ENCODE results near the gene FCER1G. TPM values are rescaled to one million over a fixed set of nuclear protein-coding genes. Genes with fewer than 3 reads are reported as not detected.

Gene FCER1G
- total and polyA plus RNA-seq, 9 of the 15 experiments (the other 6 are each of a cell fraction or from before 2014, with no cell fraction given) = 0.15 to 0.69 (median 0.31) TPM; not detected in 2

DNA sequence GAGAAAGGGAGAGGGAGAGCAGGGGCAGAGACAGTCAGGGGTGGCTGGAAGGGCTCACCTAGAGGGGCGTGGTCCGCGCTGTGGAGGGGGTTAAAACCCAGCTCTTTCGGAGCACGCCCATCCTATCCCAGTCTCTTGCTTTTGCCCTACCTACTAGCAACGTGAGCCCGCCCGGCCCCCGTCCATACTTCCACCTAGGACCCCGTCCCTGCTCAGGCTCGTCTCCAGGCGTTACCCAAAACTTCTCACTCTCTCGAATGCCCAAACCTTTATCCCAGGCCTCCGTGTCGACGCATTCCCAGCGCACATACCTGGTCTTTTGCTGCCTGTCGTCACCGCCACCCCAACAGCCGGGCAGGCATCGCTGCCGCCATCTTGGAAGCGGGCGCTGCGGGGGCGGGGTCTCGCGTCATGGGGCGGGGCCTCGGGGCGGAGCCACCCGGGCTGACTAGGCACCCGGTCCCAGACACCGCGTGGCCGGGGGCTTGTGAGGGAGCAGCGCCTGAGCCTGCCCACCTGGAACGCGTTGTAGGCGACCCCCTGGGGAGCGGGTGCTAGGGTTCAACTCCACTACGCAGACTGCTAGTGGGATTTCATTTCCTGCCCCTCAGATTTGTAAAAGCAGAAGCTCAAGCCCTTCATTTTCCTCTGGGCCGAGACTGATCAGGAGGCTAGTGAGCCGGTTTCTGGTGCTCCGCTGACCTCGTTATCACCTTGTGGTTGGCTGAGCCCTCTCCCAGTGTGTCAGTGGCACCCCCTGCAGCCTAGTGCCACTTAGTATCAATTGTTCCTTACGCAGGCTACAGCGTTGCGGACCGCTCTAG is 37.8 kb upstream of the FCER1G start, which contains the start of gene B4GALT3 (continued):
- TF ChIP-seq YY1 (IDR thresholded peaks at IDR 0.05; ENCODE audit: borderline replicate concordance in 1 of 3, control insufficient read depth in 1 of 3, extremely low read depth in 1 of 3, insufficient read depth in 3 of 3, insufficient read length in 1 of 3, insufficient replicate concordance in 2 of 3, low read depth in 1 of 3, low read length in 2 of 3) (peak; percentile 93 to 99 (median 98)), STAG1 (CRISPR knock-in tag; IDR thresholded peaks at IDR 0.05; ENCODE audit: borderline replicate concordance) (0 out of 2 replicates have a peak, but pooled peaks have one; percentile 3), KAT7 (CRISPR knock-in tag; IDR thresholded peaks at IDR 0.05; ENCODE audit: borderline replicate concordance) (0 out of 2 replicates have a peak, but pooled peaks have one; percentile 32), EP300 (IDR thresholded peaks at IDR 0.05; ENCODE audit: low read length) (peak; percentile 61), ZNF444 (CRISPR knock-in tag; IDR thresholded peaks at IDR 0.05) (no peak), PRMT5 (CRISPR knock-in tag; IDR thresholded peaks at IDR 0.05) (no peak), XRCC4 (IDR thresholded peaks at IDR 0.05; ENCODE audit: extremely low read depth, insufficient read depth, insufficient read length) (no peak), POLR2G (IDR thresholded peaks at IDR 0.05; ENCODE audit: low read depth, low read length) (peak; percentile 94), CCAR2 (IDR thresholded peaks at IDR 0.05; ENCODE audit: low read depth, low read length) (no peak), NCOA4 (IDR thresholded peaks at IDR 0.05; ENCODE audit: partially characterized antibody) (no peak), CREB1 (IDR thresholded peaks at IDR 0.05) (peak; percentile 76), CREB1 (CRISPR knock-in tag; IDR thresholded peaks at IDR 0.05) (peak; percentile 90), NCOA1 (IDR thresholded peaks at IDR 0.05; ENCODE audit: low read depth) (no peak), ZNF764 (CRISPR knock-in tag; IDR thresholded peaks at IDR 0.05; ENCODE audit: low read depth) (no peak)
- TF ChIP-seq, protein P1, sequence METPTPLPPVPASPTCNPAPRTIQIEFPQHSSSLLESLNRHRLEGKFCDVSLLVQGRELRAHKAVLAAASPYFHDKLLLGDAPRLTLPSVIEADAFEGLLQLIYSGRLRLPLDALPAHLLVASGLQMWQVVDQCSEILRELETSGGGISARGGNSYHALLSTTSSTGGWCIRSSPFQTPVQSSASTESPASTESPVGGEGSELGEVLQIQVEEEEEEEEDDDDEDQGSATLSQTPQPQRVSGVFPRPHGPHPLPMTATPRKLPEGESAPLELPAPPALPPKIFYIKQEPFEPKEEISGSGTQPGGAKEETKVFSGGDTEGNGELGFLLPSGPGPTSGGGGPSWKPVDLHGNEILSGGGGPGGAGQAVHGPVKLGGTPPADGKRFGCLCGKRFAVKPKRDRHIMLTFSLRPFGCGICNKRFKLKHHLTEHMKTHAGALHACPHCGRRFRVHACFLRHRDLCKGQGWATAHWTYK (CRISPR knock-in tag; IDR thresholded peaks at IDR 0.05) = 0 out of 2 replicates have a peak, but pooled peaks have one; percentile 43
- TF ChIP-seq, protein P2, sequence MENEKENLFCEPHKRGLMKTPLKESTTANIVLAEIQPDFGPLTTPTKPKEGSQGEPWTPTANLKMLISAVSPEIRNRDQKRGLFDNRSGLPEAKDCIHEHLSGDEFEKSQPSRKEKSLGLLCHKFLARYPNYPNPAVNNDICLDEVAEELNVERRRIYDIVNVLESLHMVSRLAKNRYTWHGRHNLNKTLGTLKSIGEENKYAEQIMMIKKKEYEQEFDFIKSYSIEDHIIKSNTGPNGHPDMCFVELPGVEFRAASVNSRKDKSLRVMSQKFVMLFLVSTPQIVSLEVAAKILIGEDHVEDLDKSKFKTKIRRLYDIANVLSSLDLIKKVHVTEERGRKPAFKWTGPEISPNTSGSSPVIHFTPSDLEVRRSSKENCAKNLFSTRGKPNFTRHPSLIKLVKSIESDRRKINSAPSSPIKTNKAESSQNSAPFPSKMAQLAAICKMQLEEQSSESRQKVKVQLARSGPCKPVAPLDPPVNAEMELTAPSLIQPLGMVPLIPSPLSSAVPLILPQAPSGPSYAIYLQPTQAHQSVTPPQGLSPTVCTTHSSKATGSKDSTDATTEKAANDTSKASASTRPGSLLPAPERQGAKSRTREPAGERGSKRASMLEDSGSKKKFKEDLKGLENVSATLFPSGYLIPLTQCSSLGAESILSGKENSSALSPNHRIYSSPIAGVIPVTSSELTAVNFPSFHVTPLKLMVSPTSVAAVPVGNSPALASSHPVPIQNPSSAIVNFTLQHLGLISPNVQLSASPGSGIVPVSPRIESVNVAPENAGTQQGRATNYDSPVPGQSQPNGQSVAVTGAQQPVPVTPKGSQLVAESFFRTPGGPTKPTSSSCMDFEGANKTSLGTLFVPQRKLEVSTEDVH (IDR thresholded peaks at IDR 0.05; ENCODE audit: low read depth, partially characterized antibody) = no peak
- TF ChIP-seq, protein P3, sequence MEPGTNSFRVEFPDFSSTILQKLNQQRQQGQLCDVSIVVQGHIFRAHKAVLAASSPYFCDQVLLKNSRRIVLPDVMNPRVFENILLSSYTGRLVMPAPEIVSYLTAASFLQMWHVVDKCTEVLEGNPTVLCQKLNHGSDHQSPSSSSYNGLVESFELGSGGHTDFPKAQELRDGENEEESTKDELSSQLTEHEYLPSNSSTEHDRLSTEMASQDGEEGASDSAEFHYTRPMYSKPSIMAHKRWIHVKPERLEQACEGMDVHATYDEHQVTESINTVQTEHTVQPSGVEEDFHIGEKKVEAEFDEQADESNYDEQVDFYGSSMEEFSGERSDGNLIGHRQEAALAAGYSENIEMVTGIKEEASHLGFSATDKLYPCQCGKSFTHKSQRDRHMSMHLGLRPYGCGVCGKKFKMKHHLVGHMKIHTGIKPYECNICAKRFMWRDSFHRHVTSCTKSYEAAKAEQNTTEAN (CRISPR knock-in tag; IDR thresholded peaks at IDR 0.05) = no peak
- TF ChIP-seq, protein P4, sequence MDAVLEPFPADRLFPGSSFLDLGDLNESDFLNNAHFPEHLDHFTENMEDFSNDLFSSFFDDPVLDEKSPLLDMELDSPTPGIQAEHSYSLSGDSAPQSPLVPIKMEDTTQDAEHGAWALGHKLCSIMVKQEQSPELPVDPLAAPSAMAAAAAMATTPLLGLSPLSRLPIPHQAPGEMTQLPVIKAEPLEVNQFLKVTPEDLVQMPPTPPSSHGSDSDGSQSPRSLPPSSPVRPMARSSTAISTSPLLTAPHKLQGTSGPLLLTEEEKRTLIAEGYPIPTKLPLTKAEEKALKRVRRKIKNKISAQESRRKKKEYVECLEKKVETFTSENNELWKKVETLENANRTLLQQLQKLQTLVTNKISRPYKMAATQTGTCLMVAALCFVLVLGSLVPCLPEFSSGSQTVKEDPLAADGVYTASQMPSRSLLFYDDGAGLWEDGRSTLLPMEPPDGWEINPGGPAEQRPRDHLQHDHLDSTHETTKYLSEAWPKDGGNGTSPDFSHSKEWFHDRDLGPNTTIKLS (IDR thresholded peaks at IDR 0.05; ENCODE audit: borderline replicate concordance, low read depth) = peak; percentile 59
- TF ChIP-seq, protein P5, sequence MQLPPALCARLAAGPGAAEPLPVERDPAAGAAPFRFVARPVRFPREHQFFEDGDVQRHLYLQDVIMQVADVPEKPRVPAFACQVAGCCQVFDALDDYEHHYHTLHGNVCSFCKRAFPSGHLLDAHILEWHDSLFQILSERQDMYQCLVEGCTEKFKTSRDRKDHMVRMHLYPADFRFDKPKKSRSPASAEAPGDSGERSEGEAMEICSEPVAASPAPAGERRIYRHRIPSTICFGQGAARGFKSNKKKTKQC (CRISPR knock-in tag; IDR thresholded peaks at IDR 0.05) = peak; percentile 79
